Islet precursor cell (in vitro differentiated cells): ENCODE data around the gene PML.

Source experiments
- DNase-seq: peaks from one replicate; pipeline ENCODE4 v3.0.0-alpha.2; 2018

PML gene, protein sequence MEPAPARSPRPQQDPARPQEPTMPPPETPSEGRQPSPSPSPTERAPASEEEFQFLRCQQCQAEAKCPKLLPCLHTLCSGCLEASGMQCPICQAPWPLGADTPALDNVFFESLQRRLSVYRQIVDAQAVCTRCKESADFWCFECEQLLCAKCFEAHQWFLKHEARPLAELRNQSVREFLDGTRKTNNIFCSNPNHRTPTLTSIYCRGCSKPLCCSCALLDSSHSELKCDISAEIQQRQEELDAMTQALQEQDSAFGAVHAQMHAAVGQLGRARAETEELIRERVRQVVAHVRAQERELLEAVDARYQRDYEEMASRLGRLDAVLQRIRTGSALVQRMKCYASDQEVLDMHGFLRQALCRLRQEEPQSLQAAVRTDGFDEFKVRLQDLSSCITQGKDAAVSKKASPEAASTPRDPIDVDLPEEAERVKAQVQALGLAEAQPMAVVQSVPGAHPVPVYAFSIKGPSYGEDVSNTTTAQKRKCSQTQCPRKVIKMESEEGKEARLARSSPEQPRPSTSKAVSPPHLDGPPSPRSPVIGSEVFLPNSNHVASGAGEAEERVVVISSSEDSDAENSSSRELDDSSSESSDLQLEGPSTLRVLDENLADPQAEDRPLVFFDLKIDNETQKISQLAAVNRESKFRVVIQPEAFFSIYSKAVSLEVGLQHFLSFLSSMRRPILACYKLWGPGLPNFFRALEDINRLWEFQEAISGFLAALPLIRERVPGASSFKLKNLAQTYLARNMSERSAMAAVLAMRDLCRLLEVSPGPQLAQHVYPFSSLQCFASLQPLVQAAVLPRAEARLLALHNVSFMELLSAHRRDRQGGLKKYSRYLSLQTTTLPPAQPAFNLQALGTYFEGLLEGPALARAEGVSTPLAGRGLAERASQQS

DNA sequence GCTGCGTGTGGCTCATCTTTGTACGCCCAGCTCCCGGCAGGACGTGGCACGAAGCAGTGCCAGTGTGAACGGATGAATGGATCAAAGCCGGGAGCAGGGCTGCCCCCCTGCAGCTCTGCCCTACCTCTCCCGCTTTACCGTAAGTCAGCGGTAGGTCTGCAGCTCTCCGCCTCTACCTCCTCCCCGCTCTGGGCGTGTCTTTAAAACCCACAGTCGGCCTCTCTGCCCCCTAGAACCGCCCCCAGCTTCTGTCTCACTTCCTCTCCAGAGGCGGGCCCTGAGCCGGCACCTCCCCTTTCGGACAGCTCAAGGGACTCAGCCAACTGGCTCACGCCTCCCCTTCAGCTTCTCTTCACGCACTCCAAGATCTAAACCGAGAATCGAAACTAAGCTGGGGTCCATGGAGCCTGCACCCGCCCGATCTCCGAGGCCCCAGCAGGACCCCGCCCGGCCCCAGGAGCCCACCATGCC, at the start of gene PML:
Gene PML, plus strand, starts transcription at position 304 of the 471 bp plus-strand sequence. Its CDS starts 97 bp downstream, at position 401.
- peak; percentile 98 for DNase-seq

DNA sequence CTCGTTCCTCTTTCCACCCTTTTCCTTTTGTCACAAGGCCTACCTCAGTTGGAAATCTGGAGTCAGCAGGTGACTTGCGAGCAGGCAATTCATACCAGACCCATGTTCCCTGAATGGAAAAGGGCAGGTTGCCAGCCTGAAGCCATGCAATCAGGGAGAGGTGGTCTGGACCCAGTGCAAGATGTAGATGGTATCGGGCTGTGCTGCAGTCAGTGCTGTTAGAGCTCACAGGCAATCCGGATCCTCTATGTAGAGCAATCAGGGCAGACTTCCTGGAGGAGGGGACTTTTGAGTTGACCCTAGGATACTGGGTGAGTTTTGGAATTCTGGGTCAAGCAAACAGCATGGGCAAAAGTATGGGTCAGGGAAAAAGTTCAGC, 49.4 kb upstream of the PML start:
- DNase-seq = no peak

DNA sequence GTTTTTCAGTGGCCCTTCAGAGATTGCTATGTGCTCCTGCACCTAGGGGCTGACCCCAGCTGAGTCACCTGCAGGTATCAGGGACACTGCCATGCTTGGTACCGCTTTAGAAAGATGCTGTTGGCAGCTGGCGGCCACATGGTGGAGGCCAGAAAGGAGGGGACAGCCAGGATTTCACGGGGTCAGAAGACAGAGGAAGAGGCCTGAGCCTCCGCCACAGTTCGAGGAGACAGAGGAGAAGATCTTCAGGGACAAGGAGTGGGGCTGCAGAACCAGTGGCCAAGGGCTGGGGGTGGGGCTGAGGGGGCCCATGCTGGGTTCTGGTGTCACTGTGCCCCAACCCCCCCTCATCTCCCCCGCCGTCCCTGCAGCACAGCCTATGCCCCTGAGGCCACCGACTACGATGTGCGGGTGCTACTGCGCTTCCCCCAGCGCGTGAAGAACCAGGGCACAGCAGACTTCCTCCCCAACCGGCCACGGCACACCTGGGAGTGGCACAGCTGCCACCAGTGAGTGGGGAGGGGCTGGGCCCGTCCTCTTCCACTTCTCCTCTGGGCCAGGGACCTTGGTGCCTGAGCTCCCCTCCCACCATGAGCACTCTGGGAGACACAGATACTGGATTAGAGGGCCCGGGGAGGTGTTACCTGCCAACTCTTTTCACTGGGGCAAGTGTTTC, 48.3 kb upstream of the PML start:
- DNase-seq = peak; percentile 51

DNA sequence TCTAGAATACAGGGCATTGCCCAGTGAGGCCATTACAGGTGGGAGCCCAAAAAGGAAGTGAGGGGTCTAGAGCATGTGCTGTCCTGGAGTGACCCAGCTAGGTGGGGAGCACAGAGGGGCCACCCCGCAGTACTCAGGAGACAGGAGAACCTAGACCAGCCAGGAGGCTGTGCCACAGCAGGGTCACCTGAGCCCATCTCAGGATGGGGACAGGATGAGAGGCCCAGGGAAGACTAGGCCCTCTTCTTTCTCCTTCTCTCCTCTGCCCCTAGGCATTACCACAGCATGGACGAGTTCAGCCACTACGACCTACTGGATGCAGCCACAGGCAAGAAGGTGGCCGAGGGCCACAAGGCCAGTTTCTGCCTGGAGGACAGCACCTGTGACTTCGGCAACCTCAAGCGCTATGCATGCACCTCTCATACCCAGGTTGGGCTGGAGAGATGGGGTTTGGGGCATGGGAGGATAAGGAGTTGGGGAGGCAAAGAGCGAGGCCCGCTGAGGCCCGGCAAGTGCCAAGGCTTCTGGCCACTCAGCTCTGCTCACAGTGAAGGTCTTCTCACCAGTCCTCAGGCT, 47.6 kb upstream of the PML start:
- DNase-seq = peak; percentile 53

DNA sequence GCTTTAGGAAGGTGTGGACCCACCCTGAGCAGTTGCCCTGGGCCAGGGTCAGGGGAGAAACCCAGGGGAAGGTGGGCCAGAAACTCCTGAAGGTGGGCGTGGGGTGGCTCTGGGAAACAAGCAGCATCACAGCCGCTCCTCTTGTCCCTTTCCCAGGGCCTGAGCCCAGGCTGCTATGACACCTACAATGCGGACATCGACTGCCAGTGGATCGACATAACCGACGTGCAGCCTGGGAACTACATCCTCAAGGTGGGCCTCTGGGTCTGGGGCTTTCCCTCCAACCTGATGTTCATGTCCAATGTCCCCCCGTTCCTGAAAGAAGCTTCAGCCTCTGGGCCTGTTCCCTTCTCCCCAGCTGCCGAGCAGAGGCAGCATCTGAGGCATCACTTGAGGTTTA, 46.9 kb upstream of the PML start:
- peak; percentile 49 for DNase-seq

DNA sequence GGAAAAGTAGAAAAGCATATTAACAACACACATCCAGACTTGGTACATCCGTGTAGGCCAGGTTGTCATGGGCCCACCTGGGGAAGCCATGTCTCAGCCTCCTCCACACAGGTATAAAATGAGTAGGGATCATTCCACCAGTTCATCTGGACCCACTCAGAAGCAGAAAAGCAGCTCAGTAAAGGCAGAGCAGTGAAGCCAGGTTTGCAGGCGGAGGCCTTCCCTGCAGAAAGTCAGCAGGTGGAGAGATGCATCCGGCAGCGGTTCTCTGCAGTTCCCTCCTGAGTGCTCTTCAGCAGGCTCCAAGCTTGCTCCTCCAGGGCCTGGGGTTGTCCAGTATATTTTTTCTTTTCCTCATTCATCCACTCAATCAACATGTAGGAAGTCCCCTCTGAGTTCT, 46.1 kb upstream of the PML start:
- peak; percentile 31 for DNase-seq

DNA sequence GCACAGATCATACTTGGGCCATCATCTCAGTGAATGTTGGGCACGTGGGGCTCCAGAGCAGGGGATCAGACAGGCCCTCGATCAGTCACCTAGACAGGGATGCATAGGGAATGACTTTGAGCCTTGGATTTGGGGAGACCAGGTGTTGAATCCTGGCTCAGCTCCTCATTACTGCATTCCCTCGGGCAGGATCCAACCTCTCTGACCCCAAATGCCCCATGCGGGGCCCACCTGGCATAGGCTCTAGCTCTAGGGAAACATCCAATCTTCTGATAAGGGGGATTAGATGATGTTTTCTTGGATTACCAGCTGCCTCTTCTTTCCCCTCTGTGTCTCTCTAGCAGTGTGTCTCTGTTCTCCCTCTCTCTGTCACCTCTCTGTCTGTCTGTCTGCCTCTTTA, 45.5 kb upstream of the PML start:
- no peak for DNase-seq

DNA sequence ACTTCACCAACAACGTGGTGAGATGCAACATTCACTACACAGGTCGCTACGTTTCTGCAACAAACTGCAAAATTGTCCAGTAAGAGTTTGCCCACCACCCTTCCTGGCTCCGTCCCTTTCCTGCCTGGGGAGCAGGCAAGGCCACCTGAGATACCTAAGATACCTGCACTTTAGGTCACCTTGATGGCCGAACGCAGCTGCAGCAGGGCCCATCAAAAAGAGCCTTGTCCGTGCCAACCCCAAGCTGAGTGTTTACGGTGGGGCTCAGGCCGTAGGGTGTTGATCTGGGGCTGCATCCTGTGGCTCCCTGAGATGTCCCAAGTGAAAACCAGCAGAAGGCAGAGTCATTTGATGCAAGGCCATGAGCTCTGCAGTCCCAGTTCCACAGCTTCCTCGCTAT, 45.0 kb upstream of the PML start:
- no peak for DNase-seq

DNA sequence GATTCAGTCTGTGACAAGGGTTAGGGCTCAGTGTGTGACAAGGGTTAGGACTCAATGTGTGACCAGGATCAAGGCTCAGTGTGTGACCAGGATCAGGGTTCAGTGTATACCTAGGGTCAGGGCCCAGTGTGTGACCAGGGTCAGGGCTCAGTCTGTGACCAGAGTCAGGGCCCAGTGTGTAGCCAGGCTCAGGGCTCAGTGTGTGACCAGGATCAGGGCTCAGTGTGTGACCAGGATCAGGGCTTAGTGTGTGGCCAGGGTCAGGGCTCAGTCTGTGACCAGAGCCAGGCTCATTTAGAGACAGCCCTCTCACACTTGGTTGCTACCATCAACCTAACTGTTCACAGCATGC, 44.1 kb upstream of the PML start:
- DNase-seq = peak; percentile 57

DNA sequence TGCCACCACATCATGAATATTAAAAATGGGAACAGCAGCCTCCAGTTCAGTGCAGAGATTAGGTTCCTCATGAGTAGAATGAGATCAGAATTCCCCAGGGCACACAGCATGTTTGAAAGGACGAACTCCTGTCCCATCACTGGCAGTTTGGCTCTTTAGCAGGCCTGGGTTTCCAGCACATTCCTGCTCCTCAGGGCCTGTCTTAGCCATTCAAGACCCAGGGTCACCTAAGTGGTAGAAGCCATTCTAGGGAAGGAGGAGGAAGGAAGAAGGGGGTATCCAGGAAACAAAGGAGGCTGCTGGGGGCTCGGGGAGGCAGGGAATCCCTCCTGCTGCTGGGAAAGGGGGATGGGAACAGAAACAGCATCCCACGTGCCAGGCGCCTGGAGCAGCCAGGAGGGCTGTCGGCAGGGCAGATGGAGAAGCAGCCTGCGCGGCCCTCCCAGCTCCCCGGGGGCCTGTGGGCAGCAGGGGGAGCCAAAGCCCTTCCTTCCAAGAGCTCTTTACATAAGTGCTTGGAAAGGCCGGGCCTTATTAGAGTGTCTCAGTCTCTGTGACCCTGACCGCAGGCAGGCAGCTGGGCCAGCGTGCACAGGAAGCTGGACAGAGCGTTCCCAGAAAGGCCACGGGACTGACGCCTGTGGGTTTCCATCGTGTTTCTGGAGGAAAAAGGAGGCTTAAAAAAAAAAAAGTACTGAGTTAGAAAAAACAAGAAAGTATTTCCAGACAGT, 43.5 kb upstream of the PML start:
- DNase-seq = peak; percentile 98

DNA sequence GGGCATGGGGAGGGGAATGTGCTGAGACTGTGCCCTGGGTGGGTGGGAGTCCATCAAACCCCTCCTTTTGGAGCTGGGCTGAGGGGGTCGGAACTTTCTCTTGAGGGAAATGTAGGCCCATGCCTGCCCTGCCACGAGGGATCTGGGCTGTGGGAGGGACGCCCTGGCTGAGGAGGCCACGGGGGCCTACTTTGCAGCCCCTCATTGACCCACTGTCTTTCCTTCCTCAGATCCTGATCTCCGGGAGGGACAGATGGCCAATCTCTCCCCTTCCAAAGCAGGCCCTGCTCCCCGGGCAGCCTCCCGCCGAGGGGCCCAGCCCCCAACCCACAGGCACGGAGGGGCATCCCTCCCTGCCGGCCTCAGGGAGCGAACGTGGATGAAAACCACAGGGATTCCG, 42.9 kb upstream of the PML start:
- no peak for DNase-seq

DNA sequence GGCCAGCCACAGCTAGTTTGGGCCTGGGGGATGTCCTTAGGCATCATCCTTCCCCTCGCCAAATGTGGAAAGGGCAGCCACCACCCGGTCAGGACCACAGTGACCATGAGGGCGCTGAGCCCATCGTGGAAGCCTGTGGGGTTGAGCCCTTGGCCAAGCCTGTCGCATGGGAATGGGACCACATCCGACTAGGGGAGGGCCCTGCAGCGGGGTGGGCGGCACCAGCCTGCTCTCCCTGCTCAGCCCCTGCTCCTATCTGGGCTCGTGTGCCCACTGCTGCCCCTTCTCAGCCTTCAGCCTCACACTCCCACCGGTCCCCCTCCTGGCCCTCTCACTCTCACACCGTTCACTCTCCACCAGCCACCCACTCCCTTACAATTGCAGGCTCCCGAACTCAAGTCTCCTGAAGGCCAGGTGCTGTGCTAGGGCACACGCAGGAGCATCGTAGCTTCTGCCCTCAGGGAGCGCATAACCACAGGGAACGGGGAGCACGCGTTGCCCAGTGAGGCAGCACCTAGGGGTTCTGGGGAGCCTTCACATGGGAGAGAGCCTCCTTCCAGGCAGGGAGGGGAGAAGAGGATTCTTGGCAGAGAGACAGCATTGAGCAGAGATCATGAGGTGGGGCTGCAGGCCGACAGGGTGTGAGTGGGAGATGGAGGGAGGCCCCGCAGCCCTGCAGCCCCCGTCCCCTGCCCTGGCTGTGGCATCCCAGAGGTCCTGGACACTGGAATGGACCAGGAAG, 42.2 kb upstream of the PML start:
- no peak for DNase-seq

DNA sequence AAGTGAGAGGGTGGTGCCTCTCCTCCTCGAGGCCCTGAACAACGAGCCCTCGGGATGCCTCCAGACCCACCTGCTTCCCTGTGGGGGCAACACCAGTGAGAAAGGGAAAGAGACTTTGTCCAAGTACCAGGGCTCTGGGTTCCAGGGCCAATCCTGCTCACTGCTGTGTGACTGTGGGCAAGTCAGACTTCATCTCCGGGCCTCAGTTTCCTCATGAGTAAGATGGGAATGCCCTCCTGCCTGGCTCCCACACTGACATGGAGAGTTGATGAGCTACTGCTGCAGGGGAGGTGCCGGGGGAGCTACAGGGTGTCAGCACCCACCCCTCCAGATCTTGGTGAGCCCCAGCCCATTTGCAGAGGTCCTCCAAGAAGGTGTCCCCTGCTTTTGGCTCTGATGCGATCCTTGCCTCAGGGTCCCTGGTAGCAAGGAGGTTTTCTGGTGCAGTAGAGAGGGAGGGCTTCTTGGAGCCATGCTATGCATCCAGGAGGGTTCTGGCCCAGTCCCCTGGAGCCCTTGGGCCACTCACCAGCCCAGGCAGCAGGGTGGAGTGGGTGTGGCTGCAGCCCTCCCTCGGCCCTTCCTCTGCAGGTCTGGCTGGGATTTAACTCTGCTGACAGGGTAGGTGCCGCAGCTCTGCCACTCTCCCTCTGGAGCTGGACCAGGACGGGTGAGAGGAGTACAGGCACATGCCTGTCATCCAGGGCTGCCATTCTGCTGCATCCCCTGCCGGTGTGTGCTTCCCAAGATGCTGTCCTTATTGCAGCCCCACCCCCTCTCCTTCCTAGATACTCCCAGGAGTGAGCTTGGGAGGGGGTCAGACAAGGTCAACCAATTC, 41.4 kb upstream of the PML start:
- no peak for DNase-seq

DNA sequence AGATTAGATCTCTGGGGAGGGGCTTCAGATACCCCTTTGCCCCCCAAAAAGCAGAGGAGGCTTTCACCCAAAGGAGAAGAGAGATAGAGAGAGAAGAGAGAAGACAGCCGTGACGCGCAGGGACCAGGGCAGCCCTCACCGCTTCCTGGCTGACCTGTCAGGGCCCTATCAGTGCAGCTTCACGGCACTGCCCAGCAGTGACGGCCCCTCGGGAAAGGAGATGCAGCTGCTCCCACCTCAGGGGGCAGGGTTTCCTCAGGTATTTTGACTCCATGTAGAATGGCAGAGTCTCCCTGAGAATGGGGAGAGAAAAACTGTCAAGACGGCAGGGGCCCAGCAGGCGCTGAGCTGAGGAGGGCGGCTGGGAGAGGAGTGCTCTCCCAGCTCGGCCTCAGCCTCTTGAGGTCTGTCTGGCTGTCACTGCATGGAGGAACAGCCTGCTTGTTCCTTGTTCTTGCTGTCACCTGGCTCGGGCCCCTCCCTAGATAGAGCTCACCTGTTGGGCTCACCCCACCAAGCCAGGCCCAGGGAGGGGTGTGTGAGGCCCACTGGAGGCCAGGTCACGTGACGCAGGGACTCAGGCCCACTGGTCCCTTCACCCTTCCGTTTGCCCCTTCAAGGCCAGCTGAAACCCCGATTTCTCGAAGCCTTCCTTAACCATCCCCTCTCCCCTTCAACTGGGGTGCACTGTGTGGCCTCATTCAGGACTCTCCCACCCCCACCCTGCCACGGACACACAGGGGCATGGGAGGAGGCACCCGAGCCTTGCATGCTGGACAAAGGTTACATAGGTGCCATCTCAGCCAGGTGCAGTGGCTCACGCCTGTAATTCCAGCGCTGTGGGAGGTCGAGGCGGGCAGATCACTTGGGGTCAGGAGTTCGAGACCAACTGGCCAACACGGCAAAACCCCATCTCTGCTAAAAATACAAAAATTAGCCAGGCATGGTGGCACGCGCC, 40.0 kb upstream of the PML start:
- no peak for DNase-seq

DNA sequence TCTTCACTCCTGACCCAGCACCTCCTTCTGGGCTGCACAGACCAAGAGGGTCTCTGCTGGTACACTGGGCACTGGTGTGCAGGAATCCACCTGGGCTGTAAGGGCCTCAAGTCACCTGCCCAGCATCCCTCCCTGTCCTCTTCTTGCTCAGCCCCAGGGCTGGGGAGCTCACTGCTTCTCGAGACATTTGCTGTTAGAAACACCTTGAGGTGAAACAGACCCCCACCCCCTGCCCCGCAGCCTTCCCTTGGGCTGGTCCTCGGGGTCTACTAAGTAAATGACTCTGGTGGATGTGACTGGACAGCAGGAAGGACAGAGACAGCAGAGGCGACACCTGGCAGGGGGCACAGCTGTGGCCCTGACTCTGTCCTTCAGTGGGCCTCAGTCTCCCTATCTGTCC, 39.2 kb upstream of the PML start:
- peak; percentile 49 for DNase-seq

DNA sequence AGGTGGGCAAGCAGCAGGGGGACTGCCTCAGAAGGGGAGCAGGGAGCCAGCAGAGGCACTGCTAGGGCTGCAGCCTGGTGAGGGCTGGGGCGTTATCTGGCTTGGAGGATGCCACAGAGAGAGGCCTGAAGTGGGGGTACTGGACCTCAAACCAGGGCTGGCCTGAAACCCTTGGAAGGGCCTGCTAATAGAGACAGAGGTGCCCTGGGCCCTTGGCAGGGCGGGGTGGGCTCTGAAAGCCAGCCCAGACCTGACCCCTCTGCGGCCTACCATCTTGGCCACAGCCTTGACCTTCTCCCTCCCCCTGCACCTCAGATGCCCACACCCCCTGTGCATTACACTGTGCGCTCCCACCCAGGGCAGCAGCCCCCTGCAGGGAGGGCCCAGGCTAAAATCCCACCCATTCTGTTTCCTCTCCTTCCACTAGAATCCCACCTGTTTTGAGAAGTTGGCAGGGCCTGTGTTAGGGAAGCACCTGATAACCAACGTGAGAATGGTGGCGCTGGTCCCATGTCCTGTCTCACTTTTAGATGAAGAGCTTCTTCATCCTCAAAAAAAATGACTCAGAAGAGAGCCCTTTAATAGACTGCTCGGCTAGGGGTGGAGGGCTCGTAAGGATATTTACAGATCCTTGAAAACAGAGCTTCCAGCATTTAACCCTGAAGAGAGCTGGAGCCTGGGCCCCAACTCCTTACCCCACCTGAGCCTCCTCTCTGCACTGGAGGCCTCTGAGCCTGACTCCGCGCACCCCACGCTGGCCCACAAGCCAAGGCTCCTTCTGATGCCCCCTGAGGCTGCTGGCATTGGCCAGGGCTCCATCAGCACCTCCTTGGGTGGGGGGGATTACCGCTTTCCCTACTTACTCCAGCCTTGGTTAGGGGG, 38.4 kb upstream of the PML start:
- peak; percentile 38 for DNase-seq

DNA sequence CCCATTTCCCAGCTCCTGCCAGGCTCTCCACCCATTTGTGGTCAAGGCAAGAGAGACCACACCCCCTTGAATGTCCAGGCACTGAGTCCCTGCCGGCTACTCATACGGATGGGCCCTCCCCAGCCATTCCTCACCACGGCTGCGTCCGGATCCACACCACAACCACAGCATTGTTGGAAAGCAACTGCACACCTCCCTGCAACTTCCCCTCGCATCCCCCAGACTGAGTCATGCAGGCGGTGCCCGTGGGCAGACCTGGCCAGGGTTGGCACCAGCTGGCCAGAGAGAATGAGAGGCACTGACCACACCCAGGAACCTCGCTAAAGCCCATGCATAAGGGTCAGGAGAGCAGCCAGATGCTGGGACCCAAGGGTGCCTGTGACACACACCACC, 37.8 kb upstream of the PML start:
- DNase-seq = peak; percentile 54

DNA sequence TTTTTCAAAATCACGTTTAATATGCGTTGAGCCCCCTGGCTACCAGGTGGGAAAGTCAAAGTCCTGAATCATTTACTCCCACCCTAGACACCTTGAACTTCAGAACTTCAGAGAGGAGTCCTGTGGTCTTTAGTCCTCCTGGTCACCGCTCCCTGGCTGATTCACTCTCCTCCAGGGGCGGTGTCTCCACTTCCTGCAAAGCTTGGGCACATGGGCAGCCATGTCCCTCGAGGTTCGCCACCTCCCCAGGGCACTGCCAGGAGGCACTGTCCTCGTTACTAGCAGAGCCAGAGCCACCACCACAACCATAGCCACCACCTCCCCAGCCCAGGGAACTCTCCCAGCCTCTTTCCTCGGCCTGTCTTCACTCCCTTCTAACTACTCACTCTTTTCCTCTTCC, 37.2 kb upstream of the PML start:
- peak; percentile 45 for DNase-seq
